Colonic mucosa (tissue), 4 donors: ENCODE results near the gene CCL15. TPM values are rescaled to one million over a fixed set of nuclear protein-coding genes. Genes with fewer than 3 reads are reported as not detected.

ENCODE experiments used
- DNase-seq: peaks from one replicate; pipeline ENCODE4 v3.0.0-alpha.2; 2020
- H3K27ac ChIP-seq: fragments of 200-600 bp; one replicate; pipeline ENCODE4 v1.8.0; 2021
- H3K27me3 ChIP-seq: fragments of 200-600 bp; one replicate; pipeline ENCODE4 v1.8.0; 2021
- H3K36me3 ChIP-seq: fragments of 200-600 bp; one replicate; pipeline ENCODE4 v1.8.0; 2021
- H3K4me1 ChIP-seq: fragments of 200-600 bp; one replicate; pipeline ENCODE4 v1.8.0; 2021; ENCODE audit warnings: mild to moderate bottlenecking
- H3K4me3 ChIP-seq: fragments of 200-600 bp; one replicate; pipeline ENCODE4 v1.8.0; 2021
- H3K9ac ChIP-seq, 2 donors: one replicate each; pipeline ENCODE4 v1.7.0; 2013; ENCODE audit warnings: control low read depth in 2 of 2, low read depth in 2 of 2, low read length in 2 of 2
- H3K9me3 ChIP-seq: fragments of 200-600 bp; one replicate; pipeline ENCODE4 v1.8.0; 2021
- CTCF ChIP-seq: fragments of 200-600 bp; IDR thresholded peaks from one replicate; pipeline ENCODE4 v1.8.0; 2022; ENCODE audit warnings: antibody characterized with exemption, mild to moderate bottlenecking
- intact Hi-C: fragments of 100-400 bp; cut with DNase I; formaldehyde crosslinking; loops from one replicate; pipeline ENCODE4 v1.14.1; 2022
- total RNA-seq, 2 donors: library from RNA; stranded (reverse); fragmentation: NEBNext Ultra II Directional in 1 of 2; extraction: Animal tissue kit (Norgen Biotek cat#: 25700) in 1 of 2; gene quantifications; one replicate each; pipeline ENCODE4 v1.2.1, GENCODE V29; 2021
- donor health status: healthy.
- donor health status: DM: no; HTN: no; CAD: no.
- donor health status: DM: no; HTN: no; CAD: no.

CCL15 gene
- total RNA-seq, 2 donors from 2014 or later, result 37.2 to 54.4 TPM

GRCh38 chr17:35991075-35991474, 10.3 kb downstream of the CCL15 start:
- H3K27ac ChIP-seq, result no peak overlapping the region
- no peak for DNase-seq
- intact Hi-C loops, result no loop called here
- H3K9ac ChIP-seq, result no peak overlapping the region
- no peak overlapping the region for H3K4me3 ChIP-seq
- no peaks in the 10 kb centered on the region for H3K36me3 ChIP-seq
- H3K9me3 ChIP-seq, result no peaks in the 10 kb centered on the region
- no peak for TF ChIP-seq CTCF
- no peaks in the 10 kb centered on the region for H3K27me3 ChIP-seq
- no peaks in the 10 kb centered on the region for H3K4me1 ChIP-seq

- DNase-seq, result no peak
- intact Hi-C loops, result no loop called here
- H3K4me1 ChIP-seq, result no peaks in the 10 kb centered on the region
- H3K9me3 ChIP-seq, result no peaks in the 10 kb centered on the region
- no peak for TF ChIP-seq CTCF
- no peak overlapping the region for H3K9ac ChIP-seq
- no peaks in the 10 kb centered on the region for H3K27me3 ChIP-seq
- no peak overlapping the region for H3K4me3 ChIP-seq
- no peaks in the 10 kb centered on the region for H3K36me3 ChIP-seq
- H3K27ac ChIP-seq, result no peak overlapping the region
These were observed 13.2 kb downstream of the CCL15 start for GRCh38 chr17:35988164-35988563.

- DNase-seq, result no peak
- Histone ChIP-seq H3K4me1 (no peaks in the 10 kb centered on the region), H3K36me3 (no peaks in the 10 kb centered on the region), H3K27me3 (no peaks in the 10 kb centered on the region), H3K9me3 (no peaks in the 10 kb centered on the region), H3K9ac (no peak within 1 kb of the TSS), H3K27ac (no peak within 1 kb of the TSS), H3K4me3 (no peak within 1 kb of the TSS)
- intact Hi-C loops, result no loop called here
- no peak for TF ChIP-seq CTCF
These were observed 14.7 kb downstream of the CCL15 start, which contains the start of gene CCL14 for GRCh38 chr17:35986643-35987042. Gene CCL14, minus strand, starts transcription at chr17:35986729. Its CDS starts 80 bp downstream, at chr17:35986649.

GRCh38 chr17:35984140-35984539, 17.2 kb downstream of the CCL15 start:
- Histone ChIP-seq H3K4me1 (no peaks in the 10 kb centered on the region), H3K4me3 (no peak overlapping the region), H3K27me3 (no peaks in the 10 kb centered on the region), H3K9ac (no peak overlapping the region), H3K27ac (no peak overlapping the region), H3K36me3 (no peaks in the 10 kb centered on the region), H3K9me3 (no peaks in the 10 kb centered on the region)
- DNase-seq, result no peak
- no peak for TF ChIP-seq CTCF
- intact Hi-C loops, result no loop called here

GRCh38 chr17:35982409-35983191, 18.8 kb downstream of the CCL15 start:
- H3K9me3 ChIP-seq, result no peaks in the 10 kb centered on the region
- no peak overlapping the region for H3K9ac ChIP-seq
- H3K36me3 ChIP-seq, result no peaks in the 10 kb centered on the region
- intact Hi-C loops, result no loop called here
- no peak overlapping the region for H3K4me3 ChIP-seq
- H3K27ac ChIP-seq, result no peak overlapping the region
- no peaks in the 10 kb centered on the region for H3K4me1 ChIP-seq
- no peak for TF ChIP-seq CTCF
- DNase-seq, result no peak
- H3K27me3 ChIP-seq, result no peaks in the 10 kb centered on the region
